ENCODE data around the gene TIGD6. TPM values are rescaled to one million over a fixed set of nuclear protein-coding genes. Genes with fewer than 3 reads are reported as not detected.

The TIGD6 gene
- total and polyA plus RNA-seq, 2 donors (not counting 3 experiments of a cell fraction or from before 2014, with no cell fraction given), result 3.6 to 5.4 TPM

- FAIRE-seq, result peak; percentile 24
- Histone ChIP-seq H4K20me1 (replicated peaks; ENCODE audit: control insufficient read depth, extremely low read depth, insufficient read depth, low read length) (peaks cover 2% of the 10 kb centered on the region), H3K4me2 (ENCODE audit: insufficient read depth, low read length) (peak overlapping the region; percentile 92), H3K27ac (ENCODE audit: insufficient read depth, low read depth, low read length) (peak overlapping the region; percentile 72), H3K9me3 (replicated peaks; ENCODE audit: control insufficient read depth, insufficient read depth, low read length) (no peaks in the 10 kb centered on the region), H3K79me2 (ENCODE audit: control insufficient read depth, insufficient read depth, low read length) (peaks cover 42% of the 10 kb centered on the region), H3K9ac (replicated peaks; ENCODE audit: extremely low read depth, insufficient read depth, low read length) (peak overlapping the region; percentile 85), H2AFZ (ENCODE audit: low read depth, low read length) (peak overlapping the region; percentile 60), H3K27me3 (ENCODE audit: control insufficient read depth in 2 of 2, insufficient read depth in 2 of 2, low read length in 2 of 2) (no peaks in the 10 kb centered on the region), H3K4me1 (ENCODE audit: control insufficient read depth, extremely low read depth, insufficient read depth, low read length) (peaks cover 23% of the 10 kb centered on the region), H3K36me3 (ENCODE audit: control insufficient read depth in 2 of 2, extremely low read depth in 1 of 2, insufficient read depth in 2 of 2, low read length in 2 of 2) (peaks cover 0 to 5% of the 10 kb centered on the region in 2 experiments), H3K4me3 (replicated peaks in 1 of 3; ENCODE audit: insufficient read depth in 1 of 3, low read depth in 1 of 3, low read length in 3 of 3) (peak overlapping the region; percentile 42 to 97 (median 86)), H3K9me1 (replicated peaks; ENCODE audit: control insufficient read depth, extremely low read depth, insufficient read depth, low read length) (no peaks in the 10 kb centered on the region)
- ChIA-PET POLR2A (interaction anchor here (0.7 to 1.1 kb wide), 3 partner anchors 21 to 31 kb away, joined by 3 to 14 read pairs (median 8); no protein-coding TSS in a partner anchor), CTCF (interaction anchor here (1.1 to 2.4 kb wide), 4 partner anchors 10 to 167 kb away, joined by 3 to 13 read pairs (median 9); no protein-coding TSS in a partner anchor)
- no peak for TF ChIP-seq JUN (IDR thresholded peaks at IDR 0.05; ENCODE audit: borderline replicate concordance, insufficient read depth, insufficient read length, low read depth)
- no peak for TF ChIP-seq GATA2 (IDR thresholded peaks at IDR 0.05; ENCODE audit: insufficient read depth, insufficient read length, low read depth, low read length)
- TF ChIP-seq MAX (IDR thresholded peaks at IDR 0.05; ENCODE audit: insufficient read depth, insufficient read length), result no peak
- TF ChIP-seq CTCF (IDR thresholded peaks at IDR 0.05; ENCODE audit: extremely low read depth in 1 of 2, insufficient read depth in 1 of 2, low read depth in 1 of 2, low read length in 2 of 2), result no peak
- TF ChIP-seq MYC (IDR thresholded peaks at IDR 0.05; ENCODE audit: low read depth, low read length), result no peak
- TF ChIP-seq POLR2AphosphoS5 (IDR thresholded peaks at IDR 0.05; ENCODE audit: insufficient read depth, low read depth, low read length), result no peak
- TF ChIP-seq POLR2A (IDR thresholded peaks at IDR 0.05; ENCODE audit: low read depth, low read length), result no peak
- no peak for TF ChIP-seq FOS (IDR thresholded peaks at IDR 0.05; ENCODE audit: borderline replicate concordance, insufficient read depth, low read length)
- TF ChIP-seq EZH2 (IDR thresholded peaks at IDR 0.05; ENCODE audit: borderline replicate concordance, low read depth, low read length, severe bottlenecking), result no peak
- no TSS peak for BruUV-seq (replicated peaks)
- intact Hi-C loops (cut with micrococcal nuclease), result loop anchor here (1.0 to 5.0 kb wide), 5 partner anchors 21 to 218 kb away; no protein-coding TSS in a partner anchor
- dilution Hi-C loops (cut with MboI; ENCODE audit: extremely low pct_ligation_motif_present, low sequenced_read_pairs), result no loop called here
- peak; percentile 50 for DNase-seq (ENCODE audit: low read depth, low spot score)
Observed at GRCh38 chr5:150000990-150001659, 671 bp upstream of the TIGD6 start.
